GM19438 (cell line): Measurements from ENCODE around the gene OR1D5.
"Not testable (repeated sequence)": the region's sequence is repeated elsewhere in the genome, so short reads cannot be mapped to it uniquely, and the experiment has no call there.

Source experiments
- ATAC-seq: cut with Tn5 transposase; IDR thresholded peaks from one replicate; pipeline ENCODE4 v1.9.1; 2021; ENCODE audit warnings: low read depth; ENCODE audit not compliant: unreplicated experiment

Gene OR1D5

DNA sequence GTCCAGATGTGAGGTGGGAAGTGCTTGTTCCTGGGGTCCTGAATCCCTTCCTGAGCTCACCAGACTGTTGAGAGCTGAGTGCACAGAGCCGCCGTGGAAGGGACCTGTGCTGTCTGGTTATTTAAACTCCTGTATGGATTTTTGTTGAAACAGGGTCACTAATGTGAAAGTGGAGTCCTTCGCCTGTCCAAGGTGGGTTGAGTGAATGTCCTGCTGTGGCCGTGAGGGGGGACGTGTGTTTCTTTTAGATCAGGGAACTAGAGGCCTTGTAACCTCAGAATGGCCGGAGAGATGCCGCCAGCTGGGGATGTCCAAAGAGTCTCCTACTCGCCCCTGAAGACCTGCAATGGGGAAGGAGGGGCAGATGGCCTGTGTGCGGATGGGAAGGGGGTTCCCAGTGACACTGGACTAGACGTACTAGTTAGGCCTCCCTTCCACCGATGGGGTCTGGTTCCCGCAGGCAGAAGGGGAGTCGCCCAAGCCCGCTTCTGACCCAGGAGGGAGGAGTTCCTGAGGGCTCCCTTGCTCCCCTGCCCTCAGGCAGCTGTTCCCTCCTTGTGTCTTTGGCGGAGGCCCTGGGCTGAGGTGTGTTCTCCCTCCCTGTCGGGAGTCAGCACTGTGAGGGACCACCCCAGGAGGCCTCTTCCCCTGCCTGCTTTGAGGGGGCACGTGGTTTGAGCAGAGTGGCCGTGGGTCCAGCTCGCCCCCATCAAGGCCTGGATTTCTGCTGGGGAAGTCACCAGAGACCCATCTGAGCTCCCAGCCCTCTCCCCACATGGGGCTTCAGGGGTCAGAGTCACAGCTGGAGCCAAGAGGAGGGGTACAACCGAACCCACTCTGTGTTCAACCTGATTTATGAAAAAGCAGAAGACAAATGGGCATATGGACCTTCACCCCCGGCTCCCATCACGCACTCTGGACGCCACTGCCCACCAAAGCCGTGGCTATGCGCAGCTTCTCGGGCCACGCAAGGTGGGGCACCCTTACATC, 30.9 kb downstream of the OR1D5 start:
- no peak for ATAC-seq

DNA sequence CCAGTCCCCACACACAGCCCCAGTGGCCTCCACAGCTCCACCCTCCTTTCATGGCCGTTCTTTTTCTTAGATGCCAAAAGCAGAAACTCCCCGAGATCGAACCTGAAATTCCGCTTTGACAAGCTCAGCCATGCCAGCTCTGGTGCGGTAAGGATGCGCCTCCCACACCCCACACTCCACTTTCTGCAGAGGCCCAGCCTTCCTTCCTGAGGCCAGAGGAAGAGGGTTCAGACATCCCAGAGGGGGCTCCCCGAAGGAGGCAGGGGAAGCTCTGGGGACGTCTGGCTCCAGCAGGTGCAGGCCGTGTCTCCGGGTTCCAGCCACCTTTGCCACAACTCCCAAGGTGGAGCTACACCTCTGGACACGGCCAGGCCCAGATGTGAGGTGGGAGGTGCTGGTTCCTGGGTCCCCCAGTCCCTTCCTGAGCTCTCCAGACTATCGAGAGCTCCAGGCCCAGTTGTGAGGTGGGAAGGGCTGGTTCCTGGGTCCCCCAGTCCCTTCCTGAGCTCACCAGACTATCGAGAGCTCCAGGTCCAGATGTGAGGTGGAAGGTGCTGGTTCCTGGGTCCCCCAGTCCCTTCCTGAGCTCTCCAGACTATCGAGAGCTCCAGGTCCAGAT, 32.4 kb downstream of the OR1D5 start:
- ATAC-seq, result not testable (repeated sequence)

DNA sequence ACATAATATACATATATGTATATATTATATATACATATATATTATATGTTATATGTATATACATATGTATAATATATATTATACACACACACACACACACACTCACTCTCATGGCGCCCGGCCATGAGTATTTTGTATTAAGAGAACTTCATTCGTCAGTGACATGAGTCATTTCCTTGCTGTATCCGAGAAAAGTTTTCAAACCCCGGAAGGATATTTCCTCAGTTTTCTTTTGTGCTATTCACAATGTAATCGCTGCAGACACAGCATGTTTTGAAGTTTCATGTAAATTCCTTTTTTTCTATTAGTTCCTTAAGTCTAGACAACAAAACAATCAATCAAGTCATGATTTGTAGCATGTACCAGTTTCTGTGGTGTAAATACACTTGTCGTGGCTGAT, 33.3 kb downstream of the OR1D5 start:
- ATAC-seq, result no peak

DNA sequence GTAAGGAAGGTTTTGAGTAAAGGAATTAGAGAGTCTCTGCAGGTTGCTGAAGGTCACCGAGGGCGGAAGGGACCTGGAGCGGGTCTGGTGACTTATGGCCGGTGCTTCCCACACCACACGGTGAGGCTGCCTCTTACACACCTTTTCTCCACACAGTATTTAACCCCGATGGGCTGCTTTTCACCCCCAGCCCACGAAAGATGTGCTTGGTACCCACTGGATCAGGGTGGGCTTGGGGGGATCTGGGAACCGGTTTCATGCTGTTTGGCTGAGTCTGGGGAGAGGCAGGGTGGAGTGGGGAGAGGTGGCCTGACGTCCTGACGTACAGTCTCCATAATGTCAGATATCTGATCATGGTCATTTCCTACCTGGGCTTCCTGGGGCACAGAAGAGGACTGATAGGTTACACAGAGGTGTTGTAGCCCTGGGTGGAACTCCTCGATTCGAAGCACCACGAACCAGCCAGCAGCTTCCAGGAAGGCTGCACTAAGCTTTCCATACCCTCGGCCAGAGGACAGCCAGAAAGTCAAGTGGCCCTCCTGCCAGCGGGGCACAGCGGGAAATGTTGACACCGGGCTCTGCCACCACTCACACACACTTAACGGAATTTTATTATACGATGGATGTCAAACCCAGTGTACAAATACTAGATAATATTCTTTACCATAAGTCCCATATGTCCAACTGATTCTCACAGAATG, 34.0 kb downstream of the OR1D5 start:
- no peak for ATAC-seq

DNA sequence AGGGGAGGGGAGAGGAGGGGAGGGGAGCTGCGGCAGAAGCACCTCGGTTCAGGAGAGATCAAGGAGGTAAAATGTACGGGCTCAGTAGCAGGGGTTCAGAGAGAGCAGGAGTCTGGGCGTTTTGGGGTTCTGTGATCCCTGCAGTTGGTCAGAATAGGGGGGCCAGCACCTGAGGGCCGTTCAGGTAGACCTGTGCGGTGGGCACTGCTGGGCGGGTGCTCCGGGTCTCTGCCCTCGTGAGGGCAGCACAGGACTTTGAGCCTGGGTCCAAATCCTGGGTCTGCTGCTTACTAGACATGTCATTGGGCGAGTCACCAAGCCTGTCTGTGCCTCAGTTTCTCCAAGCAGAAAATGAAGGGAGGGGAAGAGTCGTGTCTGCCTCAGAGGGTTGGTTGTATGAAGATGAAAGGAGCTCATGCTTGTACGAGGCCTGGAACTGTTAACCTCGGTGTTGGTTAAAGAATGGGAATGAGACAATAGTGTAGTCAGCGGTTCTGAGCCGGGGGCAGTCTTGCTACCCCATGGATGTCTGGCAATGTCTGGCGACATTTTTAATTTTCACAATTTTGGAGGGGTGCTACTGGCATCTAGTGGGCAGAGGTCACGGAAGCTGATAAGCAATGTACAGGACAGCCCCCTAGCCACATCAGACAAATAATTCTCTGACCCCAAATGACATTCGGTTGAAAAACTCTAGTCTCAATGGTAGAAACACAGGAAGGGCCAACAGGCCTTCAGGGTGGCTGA, 35.4 kb downstream of the OR1D5 start:
- ATAC-seq, result no peak

GRCh38 chr17:3026856-3027751, 36.3 kb downstream of the OR1D5 start:
- no peak for ATAC-seq

- no peak for ATAC-seq
These were observed 37.1 kb downstream of the OR1D5 start for GRCh38 chr17:3026125-3026855.

DNA sequence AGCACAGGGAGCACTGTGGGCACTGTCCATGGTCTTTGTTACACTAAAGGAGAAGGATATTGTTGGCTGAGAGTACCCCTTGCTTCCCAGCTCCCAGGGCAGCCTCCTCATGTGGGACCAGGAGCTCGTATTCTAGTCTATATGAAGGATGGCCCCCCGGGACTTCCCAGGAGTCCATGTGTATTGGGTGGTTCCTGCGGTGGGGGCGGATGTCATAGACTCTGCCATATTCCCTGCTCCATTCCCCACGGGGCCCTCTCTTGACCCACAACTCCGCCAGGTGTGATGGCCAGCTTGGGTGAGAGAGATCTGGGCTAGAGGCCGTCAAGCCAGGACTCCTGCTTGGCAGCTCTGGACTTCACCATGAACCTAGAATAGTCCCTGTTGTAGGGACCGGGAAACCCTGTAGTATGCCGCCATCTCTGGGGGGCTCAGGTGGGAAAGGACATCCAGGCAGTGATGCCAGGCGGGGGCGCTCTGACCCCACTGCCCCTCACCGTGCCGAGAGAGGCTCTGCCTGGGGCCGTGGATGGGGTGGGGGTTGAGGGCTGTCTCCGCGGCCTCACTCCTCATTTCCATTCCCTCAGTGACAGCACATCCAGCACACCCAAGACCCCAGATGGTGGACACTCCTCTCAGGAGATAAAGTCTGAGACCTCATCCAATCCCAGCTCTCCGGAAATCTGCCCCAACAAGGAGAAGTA, 37.8 kb downstream of the OR1D5 start:
- no peak for ATAC-seq

DNA sequence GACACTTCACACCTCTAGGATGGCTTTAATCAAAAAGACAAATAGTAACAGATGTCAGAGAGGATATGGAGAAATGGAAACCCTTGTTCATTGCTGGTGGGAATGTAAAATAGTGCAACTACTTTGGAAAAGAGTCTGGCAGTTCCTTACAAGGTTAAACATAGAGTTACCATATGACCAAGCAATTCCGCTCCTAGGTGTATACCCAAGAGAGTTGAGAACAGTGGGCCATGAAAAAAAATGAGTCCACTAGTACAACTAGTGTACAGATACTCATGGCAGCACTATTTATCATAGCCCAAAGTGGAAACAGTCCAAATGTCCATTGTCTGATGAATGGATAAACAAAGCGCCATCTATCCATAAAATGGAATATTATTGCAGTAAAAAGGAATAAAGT, 39.1 kb downstream of the OR1D5 start:
- no peak for ATAC-seq

GRCh38 chr17:3022197-3022596, 41.2 kb downstream of the OR1D5 start:
- no peak for ATAC-seq

- ATAC-seq, result no peak
These were observed 43.0 kb downstream of the OR1D5 start for GRCh38 chr17:3020381-3020780.

DNA sequence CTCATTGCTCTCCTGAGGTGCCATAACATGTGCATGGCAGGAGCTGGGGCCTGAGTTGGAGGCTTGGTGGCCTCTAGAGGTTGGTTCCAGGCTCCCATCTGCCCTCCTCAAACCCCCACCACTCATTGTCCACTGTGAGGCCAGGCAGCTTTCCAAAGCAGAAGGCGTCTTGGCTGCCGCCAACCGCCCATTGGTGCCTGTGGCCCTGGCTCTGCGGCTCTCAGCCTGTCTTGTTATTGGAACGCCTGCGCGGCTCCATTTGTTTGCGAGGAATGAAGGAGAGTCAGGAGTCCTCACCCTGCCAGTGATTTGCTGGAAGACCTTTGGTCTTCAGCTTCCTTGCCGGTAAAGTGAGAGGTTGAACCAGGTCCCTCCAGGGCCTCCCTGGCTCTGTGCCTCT, 43.6 kb downstream of the OR1D5 start:
- no peak for ATAC-seq

DNA sequence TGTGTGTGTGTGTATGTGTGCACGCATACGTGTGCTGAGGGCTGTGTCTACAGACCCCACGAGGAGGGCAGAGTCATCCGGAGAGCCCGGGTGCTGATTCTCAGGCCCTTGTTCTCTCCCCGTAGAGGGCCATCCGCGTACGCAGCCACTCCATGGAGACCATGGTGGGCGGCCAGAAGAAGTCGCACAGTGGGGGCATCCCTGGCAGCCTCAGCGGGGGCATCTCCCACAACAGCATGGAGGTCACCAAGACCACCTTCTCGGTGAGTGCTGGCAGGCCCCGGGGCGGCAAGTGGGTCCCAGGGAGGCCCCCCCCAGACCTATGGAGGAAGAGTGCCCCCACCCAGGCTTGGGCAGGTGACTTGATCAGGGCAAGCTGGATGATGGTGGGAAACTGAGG, 45.5 kb downstream of the OR1D5 start:
- no peak for ATAC-seq

DNA sequence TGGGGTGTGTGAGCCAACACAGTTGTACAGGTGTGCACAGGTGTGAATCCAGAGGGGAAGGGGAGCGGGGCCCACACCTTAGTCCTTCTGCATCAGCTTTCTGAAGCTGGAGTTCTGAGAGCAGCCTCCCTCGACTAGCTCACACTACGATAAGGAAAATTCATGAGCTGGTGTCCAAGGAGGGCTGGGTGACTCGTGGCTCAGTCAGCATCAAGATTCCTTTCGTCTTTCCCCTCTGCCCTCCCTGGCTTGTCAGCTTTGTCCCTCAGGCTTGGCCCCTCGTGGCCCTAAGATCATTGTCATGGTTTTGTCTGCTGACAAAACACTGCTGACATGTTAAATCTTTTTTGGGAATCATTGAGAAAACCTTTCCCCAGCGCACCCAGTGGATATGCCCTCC, 47.5 kb downstream of the OR1D5 start:
- ATAC-seq, result no peak

GRCh38 chr17:3012926-3013581, 50.4 kb downstream of the OR1D5 start:
- no peak for ATAC-seq
